Panc1 (cell line): ENCODE data around the gene PROM1.

Source experiments
- TCF7L2 ChIP-seq: IDR thresholded peaks from 2 replicates; pipeline ENCODE4 v1.6.1; 2011; ENCODE audit warnings: mild to moderate bottlenecking, low read depth, low read length, inconsistent platforms
- TF ChIP-seq, protein P1 (sequence below): fragments of 450-650 bp; IDR thresholded peaks from 2 replicates; pipeline ENCODE4 v1.5.1; 2017; ENCODE audit warnings: mild to moderate bottlenecking

DNA sequence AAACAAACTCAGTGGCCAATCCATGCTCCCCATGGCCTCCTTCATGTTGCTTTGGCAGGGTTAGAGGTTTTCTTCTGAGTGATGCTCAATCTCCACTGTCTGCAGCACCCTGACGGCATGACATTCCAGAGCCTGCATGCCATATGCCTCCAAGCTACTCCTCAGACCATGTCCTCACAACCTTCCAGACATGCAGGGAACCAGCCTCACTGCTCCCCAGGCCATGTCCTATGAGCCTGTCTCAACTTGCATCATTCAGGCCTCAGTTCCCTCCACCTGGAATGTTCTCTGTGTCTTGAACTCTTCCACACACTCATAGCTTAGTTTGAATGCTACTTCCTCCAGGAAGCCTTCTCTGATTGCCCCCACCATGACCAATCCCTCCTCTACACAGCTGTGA is 18.8 kb downstream of the PROM1 start:
- TF ChIP-seq, protein P1, sequence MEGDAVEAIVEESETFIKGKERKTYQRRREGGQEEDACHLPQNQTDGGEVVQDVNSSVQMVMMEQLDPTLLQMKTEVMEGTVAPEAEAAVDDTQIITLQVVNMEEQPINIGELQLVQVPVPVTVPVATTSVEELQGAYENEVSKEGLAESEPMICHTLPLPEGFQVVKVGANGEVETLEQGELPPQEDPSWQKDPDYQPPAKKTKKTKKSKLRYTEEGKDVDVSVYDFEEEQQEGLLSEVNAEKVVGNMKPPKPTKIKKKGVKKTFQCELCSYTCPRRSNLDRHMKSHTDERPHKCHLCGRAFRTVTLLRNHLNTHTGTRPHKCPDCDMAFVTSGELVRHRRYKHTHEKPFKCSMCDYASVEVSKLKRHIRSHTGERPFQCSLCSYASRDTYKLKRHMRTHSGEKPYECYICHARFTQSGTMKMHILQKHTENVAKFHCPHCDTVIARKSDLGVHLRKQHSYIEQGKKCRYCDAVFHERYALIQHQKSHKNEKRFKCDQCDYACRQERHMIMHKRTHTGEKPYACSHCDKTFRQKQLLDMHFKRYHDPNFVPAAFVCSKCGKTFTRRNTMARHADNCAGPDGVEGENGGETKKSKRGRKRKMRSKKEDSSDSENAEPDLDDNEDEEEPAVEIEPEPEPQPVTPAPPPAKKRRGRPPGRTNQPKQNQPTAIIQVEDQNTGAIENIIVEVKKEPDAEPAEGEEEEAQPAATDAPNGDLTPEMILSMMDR = no peak
- TF ChIP-seq TCF7L2 = no peak
